Upper lobe of left lung (tissue), 6 donors: ENCODE measurements around the gene KCNJ1. TPM values are rescaled to one million over a fixed set of nuclear protein-coding genes. Genes with fewer than 3 reads are reported as not detected.

Source experiments
- ATAC-seq, 2 donors: fragments of 200-7000 bp; cut with Tn5 transposase; one replicate each; pipeline ENCODE4 v1.9.1; 2022; ENCODE audit warnings: mild to moderate bottlenecking in 2 of 2, moderate library complexity in 2 of 2; ENCODE audit not compliant: low FRiP score in 2 of 2
- DNase-seq, 2 donors: peaks; one replicate each; pipeline ENCODE4 v3.0.0-alpha.2; 2019 to 2020
- H3K27ac ChIP-seq, 4 donors: fragments of 200-600 bp; sonication (generic); one replicate each; pipeline ENCODE4 v1.5.1; 2016 to 2019
- H3K27me3 ChIP-seq, 4 donors: fragments of 200-600 bp; sonication (generic); one replicate each; pipeline ENCODE4 v1.5.1; 2017 to 2019
- H3K36me3 ChIP-seq, 4 donors: fragments of 200-600 bp; sonication (generic); one replicate each; pipeline ENCODE4 v1.5.1; 2016 to 2019
- H3K4me1 ChIP-seq, 4 donors: fragments of 200-600 bp; sonication (generic); one replicate each; pipeline ENCODE4 v1.5.1; 2018 to 2019
- H3K4me3 ChIP-seq, 4 donors: fragments of 200-600 bp; sonication (generic); one replicate each; pipeline ENCODE4 v1.5.1; 2017 to 2019; ENCODE audit warnings: mild to moderate bottlenecking in 2 of 4, moderate library complexity in 1 of 4
- H3K9me3 ChIP-seq, 4 donors: fragments of 200-600 bp; sonication (generic); one replicate each; pipeline ENCODE4 v1.5.1; 2018 to 2019
- CTCF ChIP-seq, 6 experiments: fragments of 450-650 bp in 4 of 6; fragments of 200-600 bp in 2 of 6; sonication (generic) in 2 of 6; IDR thresholded peaks; one replicate each; pipeline ENCODE4 v1.5.1; 2016 to 2019; ENCODE audit warnings: antibody characterized with exemption in 6 of 6
- EP300 ChIP-seq, 4 donors: sonication (generic); formaldehyde crosslinking; IDR thresholded peaks; one replicate each; pipeline ENCODE4 v1.5.1; 2017; ENCODE audit warnings: antibody characterized with exemption in 4 of 4, control low read depth in 2 of 4
- POLR2A ChIP-seq, 4 donors: fragments of 450-650 bp; IDR thresholded peaks; one replicate each; pipeline ENCODE4 v1.5.1; 2016 to 2017; ENCODE audit warnings: antibody characterized with exemption in 4 of 4, mild to moderate bottlenecking in 2 of 4
- POLR2AphosphoS5 ChIP-seq, 2 donors: sonication (generic); formaldehyde crosslinking; IDR thresholded peaks; one replicate each; pipeline ENCODE4 v1.5.1; 2017; ENCODE audit warnings: antibody characterized with exemption in 2 of 2
- WGBS, 2 donors: methylation state at CpG; one replicate each; pipeline ENCODE4 v1.1.5; 2017 to 2018; 5-methylcytosine and 5-hydroxymethylcytosine counted together
- total RNA-seq, 6 donors: library from RNA; depleted of rRNA in 4 of 6; stranded (reverse); fragments of >200 nt in 4 of 6; gene quantifications; one replicate each; pipeline versions ENCODE4 v1.1.0 to v1.2.1, GENCODE V29; 2016 to 2021
- donor health status: DM: no; HTN: no; CAD: no; lungs with moderate emphysema.
- donor health status: DM: no; HTN: yes; CAD: no; lungs with severe emphysema.

KCNJ1 gene
- total RNA-seq, 6 donors from 2014 or later: 0.15 to 0.59 (median 0.20) TPM; not detected in 3

- WGBS, 2 donors: 48 to 56% methylated on average over 43 to 53 of the region's 68 CpGs
- DNase-seq (peak in 1 of 2 donors; percentile 77), ATAC-seq (no peak)
- no peaks in the 10 kb centered on the region for H3K9me3 ChIP-seq
- peak overlapping the region in 2 of 4 donors; percentile 23 to 28 for H3K4me3 ChIP-seq
- no peaks in the 10 kb centered on the region for H3K27me3 ChIP-seq
- no peak overlapping the region for H3K27ac ChIP-seq
- no peaks in the 10 kb centered on the region for H3K36me3 ChIP-seq
- peaks cover under 1 to 11% (median 5%) of the 10 kb centered on the region in 4 donors for H3K4me1 ChIP-seq
- TF ChIP-seq CTCF (IDR thresholded peaks at IDR 0.05) (no peak), EP300 (IDR thresholded peaks at IDR 0.05) (no peak), POLR2A (IDR thresholded peaks at IDR 0.05) (no peak), POLR2AphosphoS5 (IDR thresholded peaks at IDR 0.05) (no peak)
Observed at GRCh38 chr11:128824191-128825049, 42.7 kb downstream of the KCNJ1 start.

- ATAC-seq: no peak
- peak overlapping the region in 2 of 4 donors; percentile 23 to 28 for H3K4me3 ChIP-seq
- TF ChIP-seq POLR2A (IDR thresholded peaks at IDR 0.05): no peak
- no peak for TF ChIP-seq EP300 (IDR thresholded peaks at IDR 0.05)
- no peak for TF ChIP-seq CTCF (IDR thresholded peaks at IDR 0.05)
- no peak for TF ChIP-seq POLR2AphosphoS5 (IDR thresholded peaks at IDR 0.05)
- DNase-seq: peak in 1 of 2 donors; percentile 58
- peaks cover 0 to 11% (median 5%) of the 10 kb centered on the region in 4 donors for H3K4me1 ChIP-seq
- H3K9me3 ChIP-seq: no peaks in the 10 kb centered on the region
- no peaks in the 10 kb centered on the region for H3K27me3 ChIP-seq
- no peak overlapping the region for H3K27ac ChIP-seq
- peaks cover 0 to 6% (median 0%) of the 10 kb centered on the region in 4 donors for H3K36me3 ChIP-seq
- 72 to 82% methylated on average over 11 of the region's 11 CpGs for WGBS, 2 donors
Observed at GRCh38 chr11:128823753-128824152, 43.3 kb downstream of the KCNJ1 start.

GRCh38 chr11:128822130-128822529 lies 45.0 kb downstream of the KCNJ1 start:
- DNase-seq: no peak
- Histone ChIP-seq H3K4me1 (peaks cover 0 to 11% (median 5%) of the 10 kb centered on the region in 4 donors), H3K36me3 (peaks cover 0 to 13% (median 0%) of the 10 kb centered on the region in 4 donors), H3K27me3 (no peaks in the 10 kb centered on the region), H3K27ac (no peak overlapping the region), H3K9me3 (no peaks in the 10 kb centered on the region), H3K4me3 (no peak overlapping the region)
- TF ChIP-seq POLR2AphosphoS5 (IDR thresholded peaks at IDR 0.05): no peak
- no peak for ATAC-seq
- WGBS, 2 donors: 89 to 95% methylated on average over 2 of the region's 2 CpGs

- Histone ChIP-seq H3K27me3 (no peaks in the 10 kb centered on the region), H3K4me3 (no peak overlapping the region), H3K4me1 (peaks cover 0 to 11% (median 5%) of the 10 kb centered on the region in 4 donors), H3K36me3 (peaks cover 0 to 13% (median 0%) of the 10 kb centered on the region in 4 donors), H3K27ac (no peak overlapping the region), H3K9me3 (no peaks in the 10 kb centered on the region)
- WGBS, 2 donors: 89 to 93% methylated on average over 4 of the region's 4 CpGs
- DNase-seq (no peak), ATAC-seq (no peak)
- TF ChIP-seq CTCF (IDR thresholded peaks at IDR 0.05): no peak
- no peak for TF ChIP-seq POLR2AphosphoS5 (IDR thresholded peaks at IDR 0.05)
- no peak for TF ChIP-seq EP300 (IDR thresholded peaks at IDR 0.05)
- TF ChIP-seq POLR2A (IDR thresholded peaks at IDR 0.05): no peak
Observed at GRCh38 chr11:128821556-128821955, 45.5 kb downstream of the KCNJ1 start.

- DNase-seq: peak in 1 of 2 donors; percentile 22
- TF ChIP-seq POLR2A (IDR thresholded peaks at IDR 0.05): no peak
- no peak for TF ChIP-seq POLR2AphosphoS5 (IDR thresholded peaks at IDR 0.05)
- TF ChIP-seq EP300 (IDR thresholded peaks at IDR 0.05): no peak
- TF ChIP-seq CTCF (IDR thresholded peaks at IDR 0.05): no peak
- Histone ChIP-seq H3K36me3 (peaks cover 0 to 20% (median 0%) of the 10 kb centered on the region in 4 donors), H3K9me3 (no peaks in the 10 kb centered on the region), H3K27me3 (no peaks in the 10 kb centered on the region), H3K4me3 (no peak overlapping the region), H3K4me1 (peaks cover 0 to 6% (median 5%) of the 10 kb centered on the region in 4 donors), H3K27ac (no peak overlapping the region)
- ATAC-seq: no peak
- 88 to 92% methylated on average over 8 of the region's 8 CpGs for WGBS, 2 donors
Observed at GRCh38 chr11:128819198-128819597, 47.9 kb downstream of the KCNJ1 start.
